ENCODE data around the gene MAP3K9.

- TF ChIP-seq POLR2A (IDR thresholded peaks at IDR 0.05) (no peak), CTCF (IDR thresholded peaks at IDR 0.05) (no peak), EP300 (IDR thresholded peaks at IDR 0.05; ENCODE audit: low read depth) (no peak), POLR2AphosphoS5 (IDR thresholded peaks at IDR 0.05) (no peak)
Observed at GRCh38 chr14:70833884-70834283, 24.6 kb upstream of the MAP3K9 start.
